ENCODE results near the gene ADARB1.

- TF ChIP-seq CTCF (IDR thresholded peaks at IDR 0.05) (no peak), USF1 (CRISPR knock-in tag; IDR thresholded peaks at IDR 0.05) (no peak), EMX1 (CRISPR knock-in tag; IDR thresholded peaks at IDR 0.05) (no peak), IRF2 (CRISPR knock-in tag; IDR thresholded peaks at IDR 0.05; ENCODE audit: borderline replicate concordance, low read depth) (no peak), JUN (CRISPR knock-in tag; IDR thresholded peaks at IDR 0.05) (no peak), FOXP1 (CRISPR knock-in tag; IDR thresholded peaks at IDR 0.05; ENCODE audit: borderline replicate concordance) (no peak), AFF4 (CRISPR knock-in tag; IDR thresholded peaks at IDR 0.05; ENCODE audit: borderline replicate concordance) (no peak), USF2 (CRISPR knock-in tag; IDR thresholded peaks at IDR 0.05) (no peak)
Measured at GRCh38 chr21:45210461-45210983, 136.1 kb downstream of the ADARB1 start.

Data from WTC11 (cell line).